NT2/D1 (cell line): ENCODE data around the gene KIAA1549.

Experiments used
- SUZ12 ChIP-seq: IDR thresholded peaks from 2 replicates; pipeline ENCODE4 v1.6.1; 2011; ENCODE audit not compliant: insufficient read length, insufficient read depth; ENCODE audit errors: extremely low read depth
- YY1 ChIP-seq: IDR thresholded peaks from 2 replicates; pipeline ENCODE4 v1.6.1; 2011; ENCODE audit not compliant: insufficient read length, insufficient read depth

- TF ChIP-seq YY1: no peak
- TF ChIP-seq SUZ12: no peak
Measured at GRCh38 chr7:138797715-138798320, 183.4 kb downstream of the KIAA1549 start, which contains the start of the genes ATP6V0A4 and TMEM213.
